Activated CD8-positive, alpha-beta memory T cell treated with anti-CD3 and anti-CD28 coated beads, Interleukin-2, amount 50 U/mL, for 24 hours (primary cell): ENCODE data around the gene AADACL4.
"Not testable (repeated sequence)": the region's sequence is repeated elsewhere in the genome, so short reads cannot be mapped to it uniquely, and the experiment has no call there.

Experiments used
- DNase-seq: peaks from one replicate; pipeline ENCODE4 v3.0.0-alpha.2; 2020; ENCODE audit errors: extremely low read depth

AADACL4 gene

GRCh38 chr1:12629985-12630760, 13.7 kb upstream of the AADACL4 start:
- DNase-seq, result no peak

GRCh38 chr1:12630946-12631530, 12.8 kb upstream of the AADACL4 start:
- no peak for DNase-seq

GRCh38 chr1:12631571-12631970, 12.3 kb upstream of the AADACL4 start:
- DNase-seq, result no peak

GRCh38 chr1:12634156-12634555, 9.7 kb upstream of the AADACL4 start:
- no peak for DNase-seq

- no peak for DNase-seq
These were observed 9.1 kb upstream of the AADACL4 start for GRCh38 chr1:12634696-12635202.

GRCh38 chr1:12636098-12636950, 7.6 kb upstream of the AADACL4 start:
- no peak for DNase-seq

- no peak for DNase-seq
These were observed 6.2 kb upstream of the AADACL4 start for GRCh38 chr1:12637693-12638092.

- DNase-seq, result no peak
These were observed 3.5 kb upstream of the AADACL4 start for GRCh38 chr1:12640237-12640957.

- DNase-seq, result no peak
These were observed 3.0 kb upstream of the AADACL4 start for GRCh38 chr1:12640958-12641272.

GRCh38 chr1:12643079-12643478, 806 bp upstream of the AADACL4 start:
- DNase-seq, result no peak

GRCh38 chr1:12644237-12644636, 352 bp downstream of the AADACL4 start:
- no peak for DNase-seq

- no peak for DNase-seq
These were observed 944 bp downstream of the AADACL4 start for GRCh38 chr1:12644829-12645228.

- DNase-seq, result not testable (repeated sequence)
These were observed 1.5 kb downstream of the AADACL4 start for GRCh38 chr1:12645401-12645800.

- DNase-seq, result no peak
These were observed 4.9 kb downstream of the AADACL4 start for GRCh38 chr1:12648741-12649140.

- no peak for DNase-seq
These were observed 6.1 kb downstream of the AADACL4 start for GRCh38 chr1:12649971-12650421.

- DNase-seq, result no peak
These were observed 10.2 kb downstream of the AADACL4 start for GRCh38 chr1:12654004-12654567.

GRCh38 chr1:12654657-12655056, 10.8 kb downstream of the AADACL4 start:
- DNase-seq, result no peak

- DNase-seq, result no peak
These were observed 12.7 kb downstream of the AADACL4 start for GRCh38 chr1:12656575-12656974.

GRCh38 chr1:12657060-12657884, 13.4 kb downstream of the AADACL4 start:
- DNase-seq, result no peak

- not testable (repeated sequence) for DNase-seq
These were observed 14.1 kb downstream of the AADACL4 start for GRCh38 chr1:12657885-12658512.
